WTC11 (cell line): Measurements from ENCODE around the gene PLEKHS1. TPM values are rescaled to one million over a fixed set of nuclear protein-coding genes. Genes with fewer than 3 reads are reported as not detected.
A peak's percentile ranks its signal among the peaks of the same experiment; 100 is the strongest.

Experiments used
- ATAC-seq: fragments of 200-7000 bp; cut with Tn5 transposase; 2 replicates; pipeline ENCODE4 v1.10.0; 2021; ENCODE audit warnings: mild to moderate bottlenecking, moderate library complexity
- CTCF ChIA-PET: fragments of 300-600 bp; sonication (Branson Sonifier 250); formaldehyde crosslinking; loops from one replicate; lab custom pipeline; 2021; ENCODE audit warnings: antibody characterized with exemption; lab: Charles Lee
- POLR2A ChIA-PET: fragments of 350-600 bp; sonication (Branson Sonifier 250); formaldehyde crosslinking; loops from one replicate; lab custom pipeline; 2021; ENCODE audit warnings: antibody characterized with exemption; lab: Charles Lee
- DNase-seq: peaks from one replicate; pipeline ENCODE4 v3.0.0; 2021; ENCODE audit warnings: low spot score
- H3K27ac Mint-ChIP-seq: 2 replicates; pipeline ENCODE4 v1.8.0; 2021; ENCODE audit warnings: mixed read lengths
- H3K27me3 Mint-ChIP-seq: 2 replicates; pipeline ENCODE4 v1.8.0; 2021; ENCODE audit warnings: low read depth, mild to moderate bottlenecking, moderate library complexity, mixed read lengths
- H3K36me3 Mint-ChIP-seq: 2 replicates; pipeline ENCODE4 v1.8.0; 2021; ENCODE audit warnings: mixed read lengths
- H3K4me1 Mint-ChIP-seq: 2 replicates; pipeline ENCODE4 v1.8.0; 2022; ENCODE audit warnings: mixed read lengths
- H3K4me3 Mint-ChIP-seq: 2 replicates; pipeline ENCODE4 v1.8.0; 2021; ENCODE audit warnings: mild to moderate bottlenecking, moderate library complexity, mixed read lengths
- H3K9me3 Mint-ChIP-seq: 2 replicates; pipeline ENCODE4 v1.8.0; 2021; ENCODE audit warnings: mixed read lengths
- CREB1 ChIP-seq: sonication (generic); formaldehyde crosslinking; IDR thresholded peaks from 2 replicates; pipeline ENCODE4 v1.8.0; 2023; ENCODE audit warnings: mild to moderate bottlenecking, missing genetic modification reagents
- ELF4 ChIP-seq: sonication (generic); formaldehyde crosslinking; IDR thresholded peaks from 2 replicates; pipeline ENCODE4 v1.8.1; 2022; ENCODE audit warnings: low read depth, mild to moderate bottlenecking, moderate library complexity, missing genetic modification reagents
- EMX1 ChIP-seq: fragments of 250-450 bp; sonication (Bioruptor Pico); IDR thresholded peaks from 2 replicates; pipeline ENCODE4 v1.8.0; 2021; ENCODE audit warnings: mild to moderate bottlenecking
- ETV6 ChIP-seq: sonication (generic); formaldehyde crosslinking; IDR thresholded peaks from 2 replicates; pipeline ENCODE4 v1.8.1; 2022; ENCODE audit warnings: mild to moderate bottlenecking, missing genetic modification reagents
- GRHL2 ChIP-seq: fragments of 250-450 bp; sonication (Bioruptor Pico); IDR thresholded peaks from 2 replicates; pipeline ENCODE4 v1.8.0; 2022; ENCODE audit warnings: mild to moderate bottlenecking, moderate library complexity; ENCODE audit not compliant: insufficient replicate concordance, severe bottlenecking
- JAZF1 ChIP-seq: fragments of 250-450 bp; sonication (Bioruptor Pico); IDR thresholded peaks from 2 replicates; pipeline ENCODE4 v1.9.0; 2021; ENCODE audit warnings: moderate library complexity, mild to moderate bottlenecking, inconsistent platforms
- KAT7 ChIP-seq: sonication (generic); formaldehyde crosslinking; IDR thresholded peaks from 2 replicates; pipeline ENCODE4 v1.8.1; 2023; ENCODE audit warnings: missing genetic modification reagents, mild to moderate bottlenecking, borderline replicate concordance
- MYBL2 ChIP-seq: sonication (generic); formaldehyde crosslinking; IDR thresholded peaks from 2 replicates; pipeline ENCODE4 v1.8.1; 2023; ENCODE audit warnings: mild to moderate bottlenecking, moderate library complexity, missing genetic modification reagents
- NR2C2 ChIP-seq: sonication (generic); formaldehyde crosslinking; IDR thresholded peaks from 2 replicates; pipeline ENCODE4 v1.8.0; 2022; ENCODE audit warnings: mild to moderate bottlenecking, missing genetic modification reagents
- PRRX2 ChIP-seq: fragments of 250-450 bp; sonication (Bioruptor Pico); IDR thresholded peaks from 2 replicates; pipeline ENCODE4 v1.8.0; 2021; ENCODE audit warnings: mild to moderate bottlenecking
- RORB ChIP-seq: fragments of 250-450 bp; sonication (Bioruptor Pico); IDR thresholded peaks from 2 replicates; pipeline ENCODE4 v1.9.0; 2021; ENCODE audit warnings: mild to moderate bottlenecking
- SMAD3 ChIP-seq: sonication (generic); formaldehyde crosslinking; IDR thresholded peaks from 2 replicates; pipeline ENCODE4 v1.8.0; 2022; ENCODE audit warnings: missing genetic modification reagents, mild to moderate bottlenecking, borderline replicate concordance
- SMAD4 ChIP-seq: sonication (generic); formaldehyde crosslinking; IDR thresholded peaks from 2 replicates; pipeline ENCODE4 v1.8.0; 2022; ENCODE audit warnings: mild to moderate bottlenecking, missing genetic modification reagents
- SP1 ChIP-seq: sonication (generic); formaldehyde crosslinking; conservative IDR thresholded peaks from 2 replicates; pipeline ENCODE4 v1.8.1; 2022; ENCODE audit warnings: missing genetic modification reagents
- USF2 ChIP-seq: sonication (generic); formaldehyde crosslinking; IDR thresholded peaks from 2 replicates; pipeline ENCODE4 v1.8.1; 2023; ENCODE audit warnings: mild to moderate bottlenecking, missing genetic modification reagents, moderate library complexity
- total RNA-seq: library from RNA; stranded (reverse); gene quantifications from 3 replicates; pipeline ENCODE4 v1.2.3, GENCODE V29; 2021
- TF ChIP-seq, protein P1 (sequence below): sonication (generic); formaldehyde crosslinking; IDR thresholded peaks from 2 replicates; pipeline ENCODE4 v1.8.0; 2022; ENCODE audit warnings: mild to moderate bottlenecking, missing genetic modification reagents
- TF ChIP-seq, protein P2 (sequence below): sonication (generic); formaldehyde crosslinking; IDR thresholded peaks from 2 replicates; pipeline ENCODE4 v1.8.0; 2022; ENCODE audit warnings: mild to moderate bottlenecking, missing genetic modification reagents

Gene PLEKHS1
- total RNA-seq, 1 experiment from 2014 or later = not detected

- TF ChIP-seq CREB1 (CRISPR knock-in tag) (no peak), SP1 (no peak), NR2C2 (CRISPR knock-in tag) (no peak)
- TF ChIP-seq, protein P1, sequence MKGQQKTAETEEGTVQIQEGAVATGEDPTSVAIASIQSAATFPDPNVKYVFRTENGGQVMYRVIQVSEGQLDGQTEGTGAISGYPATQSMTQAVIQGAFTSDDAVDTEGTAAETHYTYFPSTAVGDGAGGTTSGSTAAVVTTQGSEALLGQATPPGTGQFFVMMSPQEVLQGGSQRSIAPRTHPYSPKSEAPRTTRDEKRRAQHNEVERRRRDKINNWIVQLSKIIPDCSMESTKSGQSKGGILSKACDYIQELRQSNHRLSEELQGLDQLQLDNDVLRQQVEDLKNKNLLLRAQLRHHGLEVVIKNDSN = no peak
- TF ChIP-seq, all 79 proteins: peak for 0
These were observed 24.3 kb downstream of the PLEKHS1 start (continued) for GRCh38 chr10:113775686-113776294.

DNA sequence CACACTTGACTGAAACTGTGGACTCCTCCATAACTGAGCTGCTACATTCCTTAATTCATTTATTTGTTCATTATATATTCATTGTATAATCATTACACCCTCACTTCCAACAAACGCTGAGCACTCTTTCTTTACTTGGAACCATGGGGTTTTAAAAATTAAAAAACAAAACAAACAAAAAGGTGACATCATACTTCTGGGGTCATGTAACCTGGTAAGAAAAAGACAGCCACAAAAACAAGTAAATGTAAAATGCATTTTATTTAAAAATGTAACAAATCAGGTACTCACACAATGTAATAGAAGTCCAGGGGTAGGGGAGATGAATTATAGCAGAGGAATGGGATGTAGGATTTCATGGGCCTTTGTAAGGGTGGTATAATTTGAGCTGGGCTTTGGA lies 25.1 kb downstream of the PLEKHS1 start:
- Mint-ChIP-seq H3K9me3 (no peaks in the 10 kb centered on the region), H3K36me3 (no peaks in the 10 kb centered on the region), H3K4me1 (peaks cover 7% of the 10 kb centered on the region; the same call in 1 of the 2 replicates), H3K27ac (no peak overlapping the region), H3K27me3 (no peaks in the 10 kb centered on the region; the same call in 1 of the 2 replicates), H3K4me3 (no peak overlapping the region)
- DNase-seq (no peak), ATAC-seq (no peak)
- ChIA-PET POLR2A (interaction anchor here (0.6 kb wide), 1 partner anchor 827 kb away, joined by 7 read pairs; the partner anchor contains the start of gene TCF7L2), CTCF (no interaction called here)
- TF ChIP-seq MYBL2 = no peak

- CTCF ChIA-PET = interaction anchor here (0.8 kb wide), 1 partner anchor 75 kb away, joined by 3 read pairs; no protein-coding TSS in a partner anchor
- DNase-seq (no peak), ATAC-seq (peak; percentile 51)
- POLR2A ChIA-PET = no interaction called here
- Mint-ChIP-seq H3K4me3 (no peak overlapping the region), H3K4me1 (peaks cover 7% of the 10 kb centered on the region; the same call in 1 of the 2 replicates), H3K27me3 (no peaks in the 10 kb centered on the region; the same call in 1 of the 2 replicates), H3K9me3 (no peaks in the 10 kb centered on the region), H3K27ac (no peak overlapping the region), H3K36me3 (no peaks in the 10 kb centered on the region)
- TF ChIP-seq GRHL2 (no peak), PRRX2 (CRISPR knock-in tag) (no peak), USF2 (CRISPR knock-in tag) (no peak), SMAD4 (CRISPR knock-in tag) (no peak), CREB1 (CRISPR knock-in tag) (no peak), SMAD3 (CRISPR knock-in tag) (no peak), EMX1 (CRISPR knock-in tag) (no peak), JAZF1 (CRISPR knock-in tag) (no peak), RORB (CRISPR knock-in tag) (no peak)
- TF ChIP-seq, protein P2, sequence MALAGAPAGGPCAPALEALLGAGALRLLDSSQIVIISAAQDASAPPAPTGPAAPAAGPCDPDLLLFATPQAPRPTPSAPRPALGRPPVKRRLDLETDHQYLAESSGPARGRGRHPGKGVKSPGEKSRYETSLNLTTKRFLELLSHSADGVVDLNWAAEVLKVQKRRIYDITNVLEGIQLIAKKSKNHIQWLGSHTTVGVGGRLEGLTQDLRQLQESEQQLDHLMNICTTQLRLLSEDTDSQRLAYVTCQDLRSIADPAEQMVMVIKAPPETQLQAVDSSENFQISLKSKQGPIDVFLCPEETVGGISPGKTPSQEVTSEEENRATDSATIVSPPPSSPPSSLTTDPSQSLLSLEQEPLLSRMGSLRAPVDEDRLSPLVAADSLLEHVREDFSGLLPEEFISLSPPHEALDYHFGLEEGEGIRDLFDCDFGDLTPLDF (CRISPR knock-in tag) = no peak
These were observed 29.3 kb downstream of the PLEKHS1 start for GRCh38 chr10:113780681-113781250.

DNA sequence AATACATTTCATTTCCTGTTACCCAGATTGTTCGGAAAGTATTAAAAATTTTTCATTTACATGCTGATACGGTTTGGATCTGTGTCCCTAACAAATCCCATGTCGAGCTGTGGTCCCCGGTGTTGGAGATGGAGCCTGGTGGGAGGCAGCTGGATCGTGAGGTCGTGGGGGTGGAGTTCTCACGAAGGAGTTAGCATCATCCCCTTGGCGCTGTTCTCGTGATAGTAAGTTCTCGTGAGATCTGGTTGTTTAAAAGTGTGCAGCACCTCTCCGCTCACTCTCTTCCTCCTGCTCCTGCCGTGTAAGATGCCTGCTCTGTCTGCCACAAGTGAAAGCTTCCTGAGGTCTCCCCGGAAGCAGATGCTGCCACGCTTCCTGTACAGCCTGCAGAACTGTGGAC lies 30.9 kb downstream of the PLEKHS1 start:
- ChIA-PET CTCF (no interaction called here), POLR2A (no interaction called here)
- H3K4me1 Mint-ChIP-seq = peaks cover 7% of the 10 kb centered on the region; the same call in 1 of the 2 replicates
- no peak for ATAC-seq
- TF ChIP-seq ELF4 (CRISPR knock-in tag) (no peak), ETV6 (CRISPR knock-in tag) (no peak), KAT7 (no peak)
- no peaks in the 10 kb centered on the region; the same call in 1 of the 2 replicates for H3K27me3 Mint-ChIP-seq
- DNase-seq = no peak
- H3K9me3 Mint-ChIP-seq = no peaks in the 10 kb centered on the region
- no peak overlapping the region for H3K4me3 Mint-ChIP-seq
- no peaks in the 10 kb centered on the region for H3K36me3 Mint-ChIP-seq
- H3K27ac Mint-ChIP-seq = no peak overlapping the region
